Tibial nerve (tissue), 4 donors: ENCODE measurements around the gene PBRM1. TPM values are rescaled to one million over a fixed set of nuclear protein-coding genes. Genes with fewer than 3 reads are reported as not detected.

ENCODE experiments used
- DNase-seq, 2 donors: peaks; one replicate each; pipeline ENCODE4 v3.0.0-alpha.2; 2019; ENCODE audit warnings: low spot score in 2 of 2
- H3K27ac ChIP-seq, 4 donors: fragments of 200-600 bp; sonication (generic) in 3 of 4; one replicate each; pipeline ENCODE4 v1.5.1; 2017 to 2019; ENCODE audit warnings: mild to moderate bottlenecking in 1 of 4
- H3K27me3 ChIP-seq, 2 donors: fragments of 200-600 bp; sonication (generic) in 1 of 2; one replicate each; pipeline versions ENCODE4 v1.5.1 to v1.6.0; 2017 to 2019
- H3K36me3 ChIP-seq, 3 donors: fragments of 200-600 bp; sonication (generic); one replicate each; pipeline ENCODE4 v1.5.1; 2018 to 2019
- H3K4me1 ChIP-seq, 4 donors: fragments of 200-600 bp; sonication (generic) in 3 of 4; one replicate each; pipeline ENCODE4 v1.5.1; 2017 to 2019
- H3K4me3 ChIP-seq, 4 donors: fragments of 200-600 bp; sonication (generic) in 3 of 4; one replicate each; pipeline ENCODE4 v1.5.1; 2017 to 2019; ENCODE audit warnings: mild to moderate bottlenecking in 1 of 4, moderate library complexity in 1 of 4
- H3K9me3 ChIP-seq, 4 donors: fragments of 200-600 bp; sonication (generic) in 3 of 4; one replicate each; pipeline ENCODE4 v1.5.1; 2017 to 2019
- EP300 ChIP-seq, 2 donors: sonication (generic); formaldehyde crosslinking; IDR thresholded peaks; one replicate each; pipeline ENCODE4 v1.6.1; 2017; ENCODE audit warnings: antibody characterized with exemption in 2 of 2, mild to moderate bottlenecking in 1 of 2
- POLR2A ChIP-seq, 2 donors: fragments of 450-650 bp; IDR thresholded peaks; one replicate each; pipeline ENCODE4 v1.6.1; 2017; ENCODE audit warnings: antibody characterized with exemption in 2 of 2, mild to moderate bottlenecking in 2 of 2, moderate library complexity in 2 of 2
- WGBS, 2 donors: methylation state at CpG; one replicate each; pipeline ENCODE4 v1.1.5; 2018; 5-methylcytosine and 5-hydroxymethylcytosine counted together
- total RNA-seq, 4 donors: library from RNA; depleted of rRNA; stranded (reverse); fragments of >200 nt; gene quantifications; one replicate each; pipeline ENCODE4 v1.1.0, GENCODE V29; 2016
- TF ChIP-seq, protein P1 (sequence below), 5 experiments: fragments of 200-600 bp in 3 of 5; fragments of 450-650 bp in 2 of 5; sonication (generic) in 3 of 5; IDR thresholded peaks; one replicate each; pipeline ENCODE4 v1.5.1; 2016 to 2019; ENCODE audit warnings: antibody characterized with exemption in 5 of 5, mild to moderate bottlenecking in 3 of 5, moderate library complexity in 2 of 5

The PBRM1 gene
- total RNA-seq, 4 donors from 2014 or later, result 87.0 to 123 (median 114) TPM

DNA sequence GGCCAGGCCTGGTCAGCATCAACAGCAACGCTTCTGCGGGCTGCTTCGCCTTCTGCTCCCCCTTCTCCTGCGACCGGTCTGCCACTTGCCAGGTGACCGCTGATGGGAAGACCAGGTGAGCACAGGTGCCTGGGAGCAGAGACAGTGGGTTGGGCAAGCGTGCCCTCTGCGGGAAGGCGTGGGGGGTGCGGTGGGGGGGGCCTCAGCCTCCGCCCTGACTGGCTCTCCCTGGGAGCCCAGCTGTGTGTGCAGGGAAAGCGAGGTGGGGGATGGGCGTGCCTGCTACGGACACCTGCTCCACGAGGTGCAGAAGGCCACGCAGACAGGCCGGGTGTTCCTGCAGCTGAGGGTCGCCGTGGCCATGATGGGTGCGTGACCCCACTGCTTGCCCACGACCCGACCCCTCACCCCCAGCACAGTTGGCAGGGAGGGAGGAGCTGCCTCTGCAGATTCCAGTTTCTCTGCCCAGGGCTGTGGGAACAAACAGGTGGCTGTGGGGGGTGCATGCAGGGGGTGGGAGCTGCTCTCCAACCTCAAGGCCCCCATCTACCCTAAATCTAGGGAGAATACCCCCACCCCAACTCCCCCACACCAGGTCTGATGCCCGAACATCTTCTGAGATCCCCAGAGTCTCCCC lies 181.8 kb downstream of the PBRM1 start:
- peaks cover 0 to 28% (median 0%) of the 10 kb centered on the region in 3 donors for H3K36me3 ChIP-seq
- peaks cover 0 to 5% (median 0%) of the 10 kb centered on the region in 4 donors for H3K4me1 ChIP-seq
- DNase-seq, result no peak
- TF ChIP-seq EP300 (IDR thresholded peaks at IDR 0.05) (no peak), POLR2A (IDR thresholded peaks at IDR 0.05) (no peak)
- TF ChIP-seq, protein P1, sequence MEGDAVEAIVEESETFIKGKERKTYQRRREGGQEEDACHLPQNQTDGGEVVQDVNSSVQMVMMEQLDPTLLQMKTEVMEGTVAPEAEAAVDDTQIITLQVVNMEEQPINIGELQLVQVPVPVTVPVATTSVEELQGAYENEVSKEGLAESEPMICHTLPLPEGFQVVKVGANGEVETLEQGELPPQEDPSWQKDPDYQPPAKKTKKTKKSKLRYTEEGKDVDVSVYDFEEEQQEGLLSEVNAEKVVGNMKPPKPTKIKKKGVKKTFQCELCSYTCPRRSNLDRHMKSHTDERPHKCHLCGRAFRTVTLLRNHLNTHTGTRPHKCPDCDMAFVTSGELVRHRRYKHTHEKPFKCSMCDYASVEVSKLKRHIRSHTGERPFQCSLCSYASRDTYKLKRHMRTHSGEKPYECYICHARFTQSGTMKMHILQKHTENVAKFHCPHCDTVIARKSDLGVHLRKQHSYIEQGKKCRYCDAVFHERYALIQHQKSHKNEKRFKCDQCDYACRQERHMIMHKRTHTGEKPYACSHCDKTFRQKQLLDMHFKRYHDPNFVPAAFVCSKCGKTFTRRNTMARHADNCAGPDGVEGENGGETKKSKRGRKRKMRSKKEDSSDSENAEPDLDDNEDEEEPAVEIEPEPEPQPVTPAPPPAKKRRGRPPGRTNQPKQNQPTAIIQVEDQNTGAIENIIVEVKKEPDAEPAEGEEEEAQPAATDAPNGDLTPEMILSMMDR (IDR thresholded peaks at IDR 0.05), result no peak
- no peaks in the 10 kb centered on the region for H3K27me3 ChIP-seq
- H3K27ac ChIP-seq, result no peak overlapping the region
- no peak overlapping the region for H3K4me3 ChIP-seq
- H3K9me3 ChIP-seq, result no peaks in the 10 kb centered on the region
- 67 to 73% methylated on average over 20 to 22 of the region's 23 CpGs for WGBS, 2 donors

GRCh38 chr3:52502808-52503350 lies 182.8 kb downstream of the PBRM1 start:
- TF ChIP-seq, protein P1 (IDR thresholded peaks at IDR 0.05), result no peak
- no peak for TF ChIP-seq EP300 (IDR thresholded peaks at IDR 0.05)
- TF ChIP-seq POLR2A (IDR thresholded peaks at IDR 0.05), result no peak
- Histone ChIP-seq H3K4me3 (no peak overlapping the region), H3K9me3 (no peaks in the 10 kb centered on the region), H3K27me3 (no peaks in the 10 kb centered on the region), H3K27ac (no peak overlapping the region), H3K36me3 (peaks cover 0 to 19% (median 0%) of the 10 kb centered on the region in 3 donors), H3K4me1 (peaks cover 0 to 15% (median 0%) of the 10 kb centered on the region in 4 donors)
- 90 to 93% methylated on average over 4 to 7 of the region's 11 CpGs for WGBS, 2 donors
- no peak for DNase-seq

DNA sequence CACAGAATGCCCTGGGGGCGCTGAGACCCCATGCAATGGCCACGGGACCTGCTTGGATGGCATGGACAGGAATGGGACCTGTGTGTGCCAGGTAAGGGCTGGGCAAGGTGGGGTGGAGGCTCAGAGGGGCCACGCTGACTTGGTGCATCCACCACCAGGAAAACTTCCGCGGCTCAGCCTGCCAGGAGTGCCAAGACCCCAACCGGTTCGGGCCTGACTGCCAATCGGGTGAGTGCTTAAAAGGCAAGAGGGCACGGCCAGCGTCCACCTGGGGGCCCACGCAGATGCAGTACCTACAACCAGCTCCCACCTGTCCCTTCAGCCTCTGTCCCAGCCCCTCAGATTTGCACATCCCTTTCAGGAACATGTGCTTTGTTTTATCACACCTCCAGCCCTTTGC lies 183.7 kb downstream of the PBRM1 start:
- Histone ChIP-seq H3K27ac (no peak overlapping the region), H3K4me3 (no peak overlapping the region), H3K9me3 (no peaks in the 10 kb centered on the region), H3K36me3 (peaks cover 0 to 17% (median 0%) of the 10 kb centered on the region in 3 donors), H3K27me3 (no peaks in the 10 kb centered on the region), H3K4me1 (peaks cover 0 to 18% (median under 1%) of the 10 kb centered on the region in 4 donors)
- DNase-seq, result no peak
- TF ChIP-seq EP300 (IDR thresholded peaks at IDR 0.05) (no peak), POLR2A (IDR thresholded peaks at IDR 0.05) (no peak)
- TF ChIP-seq, protein P1 (IDR thresholded peaks at IDR 0.05), result no peak
- 90 to 95% methylated on average over 11 of the region's 11 CpGs for WGBS, 2 donors

- no peak for TF ChIP-seq EP300 (IDR thresholded peaks at IDR 0.05)
- Histone ChIP-seq H3K27ac (no peak overlapping the region), H3K4me3 (no peak overlapping the region), H3K27me3 (no peaks in the 10 kb centered on the region), H3K36me3 (peaks cover 0 to 8% (median 0%) of the 10 kb centered on the region in 3 donors), H3K9me3 (no peaks in the 10 kb centered on the region), H3K4me1 (peaks cover 0 to 25% (median 4%) of the 10 kb centered on the region in 4 donors)
- WGBS, 2 donors, result 86 to 92% methylated on average over 10 to 11 of the region's 11 CpGs
- no peak for DNase-seq
Measured at GRCh38 chr3:52501046-52501445, 184.7 kb downstream of the PBRM1 start.

DNA sequence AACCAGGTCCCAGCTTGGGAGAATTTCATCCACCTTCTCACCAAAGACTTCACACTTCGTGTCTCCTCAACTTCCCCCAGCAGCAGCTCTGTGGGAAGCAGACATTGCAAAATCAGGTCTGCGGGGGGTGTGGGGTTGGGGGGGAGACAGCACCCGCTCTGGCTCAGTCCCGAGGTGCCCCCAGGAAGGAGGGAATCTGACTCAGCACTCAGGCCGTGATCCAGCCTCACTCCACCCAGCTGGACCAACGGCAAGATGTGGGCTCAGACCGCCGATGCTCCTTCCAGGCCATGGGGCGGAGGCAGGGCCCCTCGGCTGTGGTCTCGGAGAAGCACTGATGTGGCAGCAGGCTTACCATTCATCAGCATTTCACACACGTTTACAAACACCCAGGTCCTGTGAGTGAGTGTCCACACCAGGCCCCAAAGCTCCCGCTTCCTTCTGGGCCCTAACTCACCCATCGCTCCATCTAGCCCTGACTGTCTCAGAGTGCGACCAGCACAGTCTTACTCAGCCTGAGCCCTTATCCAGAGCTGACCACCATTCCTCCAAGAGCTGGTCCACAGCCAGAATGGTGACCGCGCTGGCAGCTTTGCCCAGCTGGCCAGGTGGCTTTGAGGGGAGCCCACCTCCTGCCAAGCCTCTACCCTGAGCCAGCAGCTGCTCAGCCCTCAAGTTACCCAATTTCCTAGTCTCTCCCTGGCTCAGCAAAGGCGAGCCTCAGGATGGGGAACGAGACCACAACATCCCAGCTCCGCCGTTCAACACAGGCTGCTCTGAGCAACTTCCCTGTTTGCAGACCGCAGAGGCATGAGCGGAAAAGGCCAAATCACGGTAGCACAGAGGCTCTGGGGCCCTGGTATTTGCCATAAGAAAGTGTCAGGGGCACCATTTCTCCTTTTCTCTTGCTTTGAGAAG lies 187.3 kb downstream of the PBRM1 start:
- Histone ChIP-seq H3K27me3 (no peaks in the 10 kb centered on the region), H3K4me3 (peak overlapping the region in 1 of 4 donors; percentile 44), H3K27ac (peak overlapping the region in 1 of 4 donors; percentile 62), H3K9me3 (no peaks in the 10 kb centered on the region), H3K36me3 (peaks cover 0 to 10% (median 0%) of the 10 kb centered on the region in 3 donors), H3K4me1 (peaks cover 0 to 52% (median 8%) of the 10 kb centered on the region in 4 donors)
- WGBS, 2 donors, result 74 to 75% methylated on average over 19 to 24 of the region's 24 CpGs
- peak in 1 of 2 donors; percentile 52 for DNase-seq
- no peak for TF ChIP-seq POLR2A (IDR thresholded peaks at IDR 0.05)
- peak in 1 of 2 donors; percentile 52 for TF ChIP-seq EP300 (IDR thresholded peaks at IDR 0.05)
- TF ChIP-seq, protein P1 (IDR thresholded peaks at IDR 0.05), result no peak
